ENCODE measurements around the gene MARK3.

DNA sequence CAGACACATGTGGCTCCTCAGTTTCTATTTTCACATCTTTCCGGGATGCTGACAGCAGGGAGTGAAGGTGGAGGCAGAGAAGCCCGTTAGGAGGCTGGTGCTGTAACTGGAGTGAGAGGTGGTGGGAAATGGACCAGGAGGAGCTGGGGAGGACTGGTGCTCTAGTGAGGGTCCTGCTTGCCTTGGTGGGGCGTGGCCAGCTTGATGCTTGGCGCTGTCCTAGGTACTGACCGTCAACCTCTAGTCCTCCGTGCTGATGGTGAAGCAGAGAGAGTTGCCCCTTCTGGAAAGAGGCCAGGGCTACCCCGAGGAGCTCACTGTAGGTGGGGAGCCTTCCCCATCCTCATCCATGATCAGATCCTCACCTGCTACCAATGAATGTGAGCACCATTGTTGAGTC is 145.2 kb downstream of the MARK3 start:
- TF ChIP-seq REST (IDR thresholded peaks at IDR 0.05; ENCODE audit: insufficient replicate concordance, low read depth) (peak; percentile 95), CTCF (IDR thresholded peaks at IDR 0.05; ENCODE audit: insufficient read depth, low read length) (no peak), POLR2AphosphoS5 (IDR thresholded peaks at IDR 0.05; ENCODE audit: low read depth) (no peak), SPI1 (IDR thresholded peaks at IDR 0.05; ENCODE audit: borderline replicate concordance, low read depth) (no peak)

Measured in HL-60 (cell line).